Stimulated activated CD4-positive, alpha-beta T cell treated with anti-CD3 and anti-CD28 coated beads, Interleukin-4, amount 100 ng/mL, for 48 hours (primary cell): Measurements from ENCODE around the gene EVC2.

Experiments used
- DNase-seq, 2 donors: peaks; one replicate each; pipeline ENCODE4 v3.0.0-alpha.2; 2020; ENCODE audit warnings: low read depth in 2 of 2

EVC2 gene

DNA sequence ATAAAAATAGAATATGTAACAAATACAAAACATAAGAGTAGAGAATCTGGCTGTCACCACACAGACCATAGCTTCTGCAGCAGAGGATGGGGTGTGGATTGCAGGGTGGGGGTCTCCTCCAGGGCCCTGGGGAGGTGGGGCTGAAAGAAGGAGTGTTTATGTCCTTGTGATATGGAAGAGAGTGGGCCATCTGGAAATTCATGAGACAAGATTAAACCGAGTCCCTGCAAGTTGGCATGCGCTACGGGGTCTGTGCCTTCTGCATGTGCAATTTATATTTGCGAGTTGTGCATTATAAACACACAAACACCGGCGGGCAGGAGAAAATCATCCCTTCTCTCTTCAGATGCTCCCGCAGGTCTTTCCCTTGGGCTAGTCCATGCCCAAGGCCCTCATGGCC, 145.9 kb downstream of the EVC2 start:
- DNase-seq = no peak

- DNase-seq = no peak
Measured at GRCh38 chr4:5561286-5561685, 147.1 kb downstream of the EVC2 start.

GRCh38 chr4:5558502-5558901, 149.9 kb downstream of the EVC2 start:
- no peak for DNase-seq

- no peak for DNase-seq
Measured at GRCh38 chr4:5554376-5554775, 154.0 kb downstream of the EVC2 start.

GRCh38 chr4:5553801-5554200, 154.6 kb downstream of the EVC2 start:
- DNase-seq = no peak

GRCh38 chr4:5552451-5552850, 155.9 kb downstream of the EVC2 start:
- no peak for DNase-seq

DNA sequence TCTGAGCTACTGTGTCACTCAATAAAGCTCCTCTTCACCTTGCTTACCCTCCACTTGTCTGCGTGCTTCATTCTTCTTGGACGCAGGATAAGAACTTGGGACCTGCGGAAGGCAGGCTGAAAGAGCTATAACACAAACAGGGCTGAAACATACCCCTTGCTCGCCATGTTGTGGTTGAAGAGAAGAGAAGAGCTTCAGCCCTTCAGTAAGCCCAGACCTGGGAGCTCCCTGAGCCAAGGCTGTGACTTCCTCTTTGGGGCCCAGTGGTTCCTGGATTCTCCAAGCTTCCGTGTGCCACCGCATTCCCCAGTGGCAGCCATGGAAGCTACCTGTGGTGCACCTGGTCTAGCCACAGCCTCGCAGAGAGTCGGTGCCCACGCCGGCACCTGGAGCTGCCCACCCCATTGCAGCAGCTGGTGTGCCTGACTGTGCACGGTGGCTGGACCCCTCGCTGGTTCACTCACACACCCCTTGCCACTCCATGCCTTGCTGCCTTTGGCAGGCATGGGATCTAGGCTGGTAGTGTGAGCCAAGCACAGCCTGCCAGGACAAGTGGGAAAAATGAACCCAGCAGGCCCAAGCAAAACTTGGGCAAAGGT, 160.6 kb downstream of the EVC2 start:
- no peak for DNase-seq

- no peak for DNase-seq
Measured at GRCh38 chr4:5545271-5545670, 163.1 kb downstream of the EVC2 start.

DNA sequence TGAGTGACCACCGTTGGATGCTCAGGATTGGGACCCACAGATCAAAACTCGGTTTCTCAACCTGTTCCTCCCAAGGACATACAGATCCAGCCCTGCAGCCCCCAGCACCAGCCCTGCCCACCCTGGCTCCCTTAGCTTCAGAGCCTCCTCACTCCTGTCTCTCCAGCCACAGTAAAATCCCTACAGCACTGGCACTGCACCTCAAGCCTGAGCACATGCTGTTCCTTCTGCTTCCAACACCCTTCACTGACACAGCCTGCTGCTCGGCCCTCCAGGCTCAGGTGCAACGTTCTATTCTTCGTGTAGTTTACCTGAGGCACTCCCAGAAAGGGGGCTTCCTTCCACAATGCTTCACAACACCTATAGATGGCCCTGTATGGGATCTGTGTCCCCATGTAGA, 163.6 kb downstream of the EVC2 start:
- DNase-seq = no peak

DNA sequence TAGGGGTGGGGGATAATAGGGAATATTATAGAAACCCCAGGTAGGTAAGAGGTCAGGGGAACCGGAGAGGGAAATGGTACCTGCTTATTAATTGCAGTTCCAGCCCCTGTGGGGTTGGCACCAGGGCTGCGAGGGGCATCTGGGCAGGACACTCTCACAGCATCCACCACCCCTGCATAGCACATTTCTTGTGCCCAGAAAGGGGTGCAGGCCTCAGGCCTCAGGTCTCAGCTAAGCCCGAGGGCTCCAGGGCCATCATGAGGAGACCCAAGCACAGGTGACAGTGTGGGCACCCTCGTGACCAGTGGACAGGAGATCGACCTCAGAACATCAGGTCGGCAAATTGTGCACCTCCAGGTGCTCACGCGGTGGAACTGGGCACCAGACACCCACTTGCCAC, 164.7 kb downstream of the EVC2 start:
- no peak for DNase-seq

DNA sequence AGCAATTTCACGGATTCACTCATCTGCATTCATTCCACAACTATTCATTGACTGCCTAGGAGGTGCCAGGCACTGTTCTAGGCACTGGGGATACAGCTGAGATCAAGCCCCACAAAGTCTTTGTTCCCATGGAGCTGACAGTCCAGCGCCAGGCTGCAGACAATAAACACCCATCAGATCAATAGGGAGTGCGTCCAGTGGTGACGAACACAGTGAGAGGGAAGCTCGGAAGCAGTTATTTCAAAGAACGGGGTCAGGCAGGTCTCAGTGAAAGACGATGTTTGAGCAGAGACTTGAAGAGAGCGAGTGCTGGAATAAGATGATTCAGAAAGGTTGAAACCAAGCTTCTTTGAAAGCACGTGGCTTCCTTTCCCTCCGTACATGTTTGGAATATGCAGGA, 167.2 kb downstream of the EVC2 start:
- DNase-seq = no peak

- no peak for DNase-seq
Measured at GRCh38 chr4:5539584-5539983, 168.8 kb downstream of the EVC2 start.

DNA sequence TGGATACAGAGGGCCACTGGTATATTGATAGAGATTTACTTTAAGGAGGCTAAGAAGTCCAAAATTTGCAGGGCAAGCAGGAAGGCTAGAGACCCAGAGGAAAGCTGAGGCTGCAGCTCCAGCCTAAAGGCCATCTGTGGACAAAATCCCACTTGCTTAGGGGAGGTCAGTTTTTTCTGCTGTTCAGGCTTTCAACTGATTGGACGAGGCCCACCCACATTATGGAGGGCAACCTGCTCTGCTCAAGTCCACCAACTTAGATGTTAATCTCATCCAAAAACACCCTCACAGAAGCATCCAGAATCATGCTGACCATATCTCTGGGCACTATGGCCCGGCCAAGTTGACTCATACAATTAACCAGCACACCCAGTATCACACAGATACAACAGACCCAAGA, 176.3 kb downstream of the EVC2 start:
- DNase-seq = no peak

DNA sequence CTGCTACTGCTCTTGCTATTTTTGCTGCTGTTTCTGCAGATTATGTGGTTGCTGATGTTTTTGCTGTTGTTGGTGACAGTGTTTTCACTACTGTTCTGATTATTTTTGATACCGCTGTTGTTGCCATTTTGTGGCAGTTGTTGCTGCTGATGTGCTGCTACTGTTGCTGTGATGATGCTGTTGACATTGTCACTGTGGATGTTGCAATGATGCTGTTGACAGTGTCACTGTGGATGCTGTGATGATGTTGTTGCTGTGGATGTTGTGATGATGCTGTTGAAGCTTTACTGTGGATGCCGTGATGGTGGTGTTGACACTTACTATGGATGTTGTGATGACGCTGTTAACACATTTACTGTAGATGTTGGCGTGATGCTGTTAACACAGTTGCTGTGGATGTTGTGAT, 180.3 kb downstream of the EVC2 start:
- no peak for DNase-seq

DNA sequence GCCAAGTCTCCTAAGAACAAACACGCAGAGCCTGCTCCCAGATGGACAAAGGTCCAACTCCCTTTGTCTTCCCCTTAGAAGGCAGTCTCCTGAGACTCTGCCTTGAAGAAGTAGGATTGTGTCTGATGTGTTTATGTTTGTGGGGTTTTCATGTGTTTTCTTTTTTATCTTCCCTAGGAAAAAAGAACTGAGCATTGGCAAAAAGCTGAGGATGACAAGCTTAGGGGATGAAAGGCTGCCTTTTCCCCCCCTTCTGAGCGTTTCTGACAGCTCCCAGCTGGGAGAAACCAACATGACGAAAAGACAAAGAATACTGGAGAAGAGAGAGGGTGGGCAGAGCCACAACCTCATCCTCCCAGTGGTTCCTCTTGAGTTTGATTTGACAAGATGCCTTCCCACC, 181.1 kb downstream of the EVC2 start:
- DNase-seq = no peak

- no peak for DNase-seq
Measured at GRCh38 chr4:5526080-5526846, 182.1 kb downstream of the EVC2 start.

- DNase-seq = no peak
Measured at GRCh38 chr4:5524446-5525299, 183.7 kb downstream of the EVC2 start.

DNA sequence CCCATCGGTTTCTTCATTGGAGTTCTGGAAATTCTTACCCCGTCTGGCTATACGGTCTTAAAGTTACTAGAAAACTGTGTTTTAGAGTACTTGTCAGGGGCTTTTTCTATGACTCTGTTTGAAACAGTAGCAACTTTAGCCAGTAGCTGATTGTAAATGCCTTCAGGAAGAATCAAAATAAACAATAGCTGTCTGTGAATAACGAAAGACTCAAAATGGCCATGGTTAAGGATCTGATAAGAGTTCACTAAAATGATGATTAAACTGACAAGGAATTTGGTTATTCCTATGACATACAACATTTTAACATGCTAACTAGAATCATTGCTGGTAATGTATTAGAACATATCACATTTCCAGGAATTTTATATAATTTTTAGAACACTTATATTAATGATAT, 191.0 kb downstream of the EVC2 start:
- no peak for DNase-seq

DNA sequence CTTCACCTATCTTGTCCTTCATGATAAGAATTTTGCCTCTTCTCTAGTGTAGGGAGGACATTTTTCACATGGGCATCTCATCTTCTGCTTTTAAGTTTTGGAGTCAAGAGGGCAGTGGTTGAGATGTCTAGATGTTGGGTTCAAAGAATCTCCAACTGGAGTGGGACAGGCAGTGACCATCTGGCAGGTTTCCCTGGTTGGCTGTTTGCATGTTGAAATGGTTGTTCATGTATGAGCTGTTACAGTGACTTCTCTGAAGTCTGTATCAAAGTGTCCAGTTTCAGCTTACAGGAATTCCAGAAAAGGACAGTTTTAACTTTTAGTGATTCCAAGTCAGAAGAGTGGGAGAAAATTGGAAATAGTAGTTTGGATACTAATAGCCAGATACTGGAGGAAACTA, 192.7 kb downstream of the EVC2 start:
- no peak for DNase-seq
